ENCODE measurements around the gene TIGD2. TPM values are rescaled to one million over a fixed set of nuclear protein-coding genes. Genes with fewer than 3 reads are reported as not detected.

TIGD2 gene
- total RNA-seq, 1 donor from 2014 or later: 9.2 TPM

DNA sequence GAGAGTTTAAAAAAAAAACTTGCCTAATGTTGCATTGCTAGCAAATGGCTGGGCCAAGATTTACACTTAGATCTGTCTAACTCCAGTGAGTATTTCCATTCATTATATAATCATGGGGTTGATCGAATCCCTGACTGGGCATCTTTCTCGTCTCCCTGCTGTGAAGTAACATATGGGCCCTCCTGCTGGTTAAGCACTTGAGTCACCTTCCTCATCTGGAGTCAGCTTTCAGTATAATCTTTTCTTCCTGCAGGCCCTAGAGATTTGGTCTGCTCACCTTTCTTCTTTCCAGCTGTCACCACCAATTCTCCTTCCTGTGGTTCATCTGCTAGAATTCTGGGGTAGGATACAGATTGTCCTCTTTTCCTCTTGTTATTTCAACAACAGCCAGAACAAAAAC lies 41.6 kb downstream of the TIGD2 start:
- H3K36me3 Mint-ChIP-seq (ENCODE audit: insufficient read depth): peaks cover 2% of the 10 kb centered on the region
- no peak overlapping the region for H3K27ac Mint-ChIP-seq
- H3K9me3 Mint-ChIP-seq (ENCODE audit: low read depth): peaks cover 6% of the 10 kb centered on the region
- TF ChIP-seq, protein P1, sequence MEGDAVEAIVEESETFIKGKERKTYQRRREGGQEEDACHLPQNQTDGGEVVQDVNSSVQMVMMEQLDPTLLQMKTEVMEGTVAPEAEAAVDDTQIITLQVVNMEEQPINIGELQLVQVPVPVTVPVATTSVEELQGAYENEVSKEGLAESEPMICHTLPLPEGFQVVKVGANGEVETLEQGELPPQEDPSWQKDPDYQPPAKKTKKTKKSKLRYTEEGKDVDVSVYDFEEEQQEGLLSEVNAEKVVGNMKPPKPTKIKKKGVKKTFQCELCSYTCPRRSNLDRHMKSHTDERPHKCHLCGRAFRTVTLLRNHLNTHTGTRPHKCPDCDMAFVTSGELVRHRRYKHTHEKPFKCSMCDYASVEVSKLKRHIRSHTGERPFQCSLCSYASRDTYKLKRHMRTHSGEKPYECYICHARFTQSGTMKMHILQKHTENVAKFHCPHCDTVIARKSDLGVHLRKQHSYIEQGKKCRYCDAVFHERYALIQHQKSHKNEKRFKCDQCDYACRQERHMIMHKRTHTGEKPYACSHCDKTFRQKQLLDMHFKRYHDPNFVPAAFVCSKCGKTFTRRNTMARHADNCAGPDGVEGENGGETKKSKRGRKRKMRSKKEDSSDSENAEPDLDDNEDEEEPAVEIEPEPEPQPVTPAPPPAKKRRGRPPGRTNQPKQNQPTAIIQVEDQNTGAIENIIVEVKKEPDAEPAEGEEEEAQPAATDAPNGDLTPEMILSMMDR (IDR thresholded peaks at IDR 0.05; ENCODE audit: unreplicated experiment): no peak
- no peaks in the 10 kb centered on the region for H3K27me3 Mint-ChIP-seq
- no peak overlapping the region for H3K4me3 Mint-ChIP-seq (ENCODE audit: low read depth)
- DNase-seq (ENCODE audit: low spot score, unreplicated experiment): no peak
- H3K4me1 Mint-ChIP-seq (ENCODE audit: low read depth): peaks cover 4% of the 10 kb centered on the region

DNA sequence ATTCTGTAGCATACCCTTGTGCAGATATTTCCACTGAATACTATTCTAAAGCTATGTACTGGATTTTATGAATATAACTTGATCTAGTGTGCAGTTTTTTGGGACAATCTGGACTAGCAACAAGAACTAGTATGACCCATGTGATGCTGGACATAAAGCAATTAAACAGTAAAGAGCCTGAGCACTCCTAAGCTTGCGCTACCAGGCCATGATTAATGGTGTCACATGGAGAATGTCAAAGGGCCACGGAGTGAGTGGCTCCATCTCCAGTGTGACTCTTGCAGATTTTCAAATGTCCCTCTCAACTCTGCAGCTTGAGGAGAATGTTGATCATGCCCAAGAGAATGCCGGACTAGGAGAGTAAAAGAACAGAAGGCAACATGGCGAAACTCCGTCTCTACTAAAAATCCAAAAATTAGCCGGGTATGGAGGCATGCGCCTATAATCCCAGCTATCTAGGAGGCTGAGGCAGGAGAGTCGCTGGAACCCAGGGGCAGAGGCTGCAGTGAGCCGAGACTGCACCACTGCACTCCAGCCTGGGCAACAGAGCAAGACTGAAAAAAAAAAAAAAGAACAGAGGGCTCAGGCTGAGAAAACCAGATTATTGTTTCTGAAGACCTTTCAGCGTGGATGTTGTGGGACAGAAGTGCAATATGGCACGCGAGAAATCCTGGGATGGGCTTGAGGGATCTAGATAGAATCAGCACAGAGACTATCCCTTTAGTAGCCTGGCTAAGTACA lies 45.0 kb downstream of the TIGD2 start:
- H3K27me3 Mint-ChIP-seq: no peaks in the 10 kb centered on the region
- H3K27ac Mint-ChIP-seq: no peak overlapping the region
- H3K4me1 Mint-ChIP-seq (ENCODE audit: low read depth): peaks cover 4% of the 10 kb centered on the region
- no peak for DNase-seq (ENCODE audit: low spot score, unreplicated experiment)
- no peak overlapping the region for H3K4me3 Mint-ChIP-seq (ENCODE audit: low read depth)
- H3K36me3 Mint-ChIP-seq (ENCODE audit: insufficient read depth): no peaks in the 10 kb centered on the region
- H3K9me3 Mint-ChIP-seq (ENCODE audit: low read depth): no peaks in the 10 kb centered on the region
- TF ChIP-seq, protein P1 (IDR thresholded peaks at IDR 0.05; ENCODE audit: unreplicated experiment): no peak

DNA sequence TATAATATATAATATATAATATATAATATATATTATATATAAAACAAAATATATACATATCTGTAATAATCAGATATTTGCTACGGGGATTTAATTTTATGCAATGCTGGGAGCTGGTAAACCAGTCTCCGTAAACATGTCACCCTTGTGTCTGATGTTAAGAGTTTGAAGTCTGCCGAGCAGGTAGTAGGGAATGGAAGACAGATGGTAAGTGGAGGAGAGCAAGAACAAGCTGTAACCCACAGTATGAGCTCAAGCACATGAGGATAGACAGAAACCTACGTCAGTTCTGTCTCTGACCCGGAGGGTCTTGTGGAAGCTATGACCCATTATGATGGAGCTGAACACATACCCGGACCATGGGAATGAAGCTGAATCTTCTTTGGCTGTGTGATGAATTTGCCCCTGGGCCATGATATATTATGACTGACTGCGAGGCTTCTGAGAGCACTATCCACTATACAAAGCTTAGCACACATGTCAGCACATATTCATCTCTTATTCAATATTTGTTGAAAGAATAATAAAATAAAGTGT lies 46.2 kb downstream of the TIGD2 start:
- TF ChIP-seq, protein P1 (IDR thresholded peaks at IDR 0.05; ENCODE audit: unreplicated experiment): no peak
- Mint-ChIP-seq H3K9me3 (ENCODE audit: low read depth) (no peaks in the 10 kb centered on the region), H3K27ac (no peak overlapping the region), H3K27me3 (no peaks in the 10 kb centered on the region), H3K4me1 (ENCODE audit: low read depth) (peaks cover 4% of the 10 kb centered on the region), H3K36me3 (ENCODE audit: insufficient read depth) (no peaks in the 10 kb centered on the region), H3K4me3 (ENCODE audit: low read depth) (no peak overlapping the region)
- no peak for DNase-seq (ENCODE audit: low spot score, unreplicated experiment)

DNA sequence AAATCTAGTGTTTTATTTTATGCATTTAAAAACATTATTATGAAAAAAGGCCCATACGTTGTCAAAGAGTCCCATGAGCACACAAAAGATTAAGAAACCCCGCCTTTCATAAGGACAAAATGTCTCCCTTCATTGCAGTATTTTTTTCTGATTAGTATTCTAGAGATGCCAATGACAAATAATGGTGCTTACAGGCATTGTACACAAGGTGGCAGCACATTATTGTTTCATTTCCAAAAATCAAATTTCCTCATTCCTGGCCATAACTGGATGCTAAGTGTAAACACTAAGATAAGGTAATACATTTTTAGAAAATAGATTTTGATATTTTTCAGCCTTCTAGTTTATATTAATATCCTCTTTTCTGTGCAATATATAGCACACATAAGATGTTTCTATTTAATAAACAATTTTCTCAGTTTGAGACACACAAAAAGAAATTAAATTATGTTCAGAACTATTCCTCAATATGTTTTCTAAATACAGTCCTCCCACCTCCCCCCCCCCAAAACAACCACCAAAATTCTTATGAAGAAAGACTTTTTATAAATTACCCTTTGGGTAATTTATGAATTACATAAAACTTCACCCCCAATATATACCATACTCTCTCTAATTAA lies 47.7 kb downstream of the TIGD2 start:
- Mint-ChIP-seq H3K4me1 (ENCODE audit: low read depth) (peaks cover 4% of the 10 kb centered on the region), H3K9me3 (ENCODE audit: low read depth) (peaks cover 3% of the 10 kb centered on the region), H3K27ac (no peak overlapping the region), H3K4me3 (ENCODE audit: low read depth) (no peak overlapping the region), H3K36me3 (ENCODE audit: insufficient read depth) (no peaks in the 10 kb centered on the region), H3K27me3 (no peaks in the 10 kb centered on the region)
- no peak for DNase-seq (ENCODE audit: low spot score, unreplicated experiment)
- TF ChIP-seq, protein P1 (IDR thresholded peaks at IDR 0.05; ENCODE audit: unreplicated experiment): peak; percentile 84

DNA sequence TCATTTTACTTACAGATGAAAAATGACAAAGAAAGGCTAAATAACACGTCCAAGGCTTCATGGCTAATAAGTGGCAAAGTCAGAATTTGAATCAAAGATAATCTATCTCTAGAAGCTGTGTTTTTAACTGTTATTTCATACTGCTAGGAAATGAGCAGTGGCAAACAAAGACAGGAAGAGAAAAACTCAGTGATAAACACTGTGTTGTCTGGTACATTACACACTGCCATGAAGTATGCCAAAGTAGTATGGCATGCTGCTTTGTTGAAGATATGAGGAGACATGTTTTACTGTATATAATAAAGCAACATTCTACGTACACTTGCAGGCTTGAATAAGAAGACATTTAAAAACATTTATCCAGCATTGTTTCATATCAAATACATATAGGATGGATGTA lies 49.5 kb downstream of the TIGD2 start:
- DNase-seq (ENCODE audit: low spot score, unreplicated experiment): no peak
- Mint-ChIP-seq H3K9me3 (ENCODE audit: low read depth) (peaks cover 3% of the 10 kb centered on the region), H3K4me3 (ENCODE audit: low read depth) (no peak overlapping the region), H3K27ac (no peak overlapping the region), H3K36me3 (ENCODE audit: insufficient read depth) (no peaks in the 10 kb centered on the region), H3K27me3 (no peaks in the 10 kb centered on the region), H3K4me1 (ENCODE audit: low read depth) (no peaks in the 10 kb centered on the region)
- TF ChIP-seq, protein P1 (IDR thresholded peaks at IDR 0.05; ENCODE audit: unreplicated experiment): no peak

All from progenitor cell of endocrine pancreas (in vitro differentiated cells).